A549 (cell line): ENCODE results near the gene MFNG.
A peak's percentile ranks its signal among the peaks of the same experiment; 100 is the strongest.

ENCODE experiments used
- EP300 ChIP-seq, 2 experiments: fragments of >200 bp; sonication (Bioruptor Twin); formaldehyde crosslinking; IDR thresholded peaks; 2 replicates in 1 of 2; 3 replicates in 1 of 2; pipeline ENCODE4 v1.6.1; 2016 to 2017
- ESRRA ChIP-seq: fragments of 150-350 bp; IDR thresholded peaks from 2 replicates; pipeline ENCODE4 v1.6.1; 2014; ENCODE audit warnings: mild to moderate bottlenecking, low read length, borderline replicate concordance
- GATA3 ChIP-seq: IDR thresholded peaks from 2 replicates; pipeline ENCODE4 v1.6.1; 2012; ENCODE audit warnings: borderline replicate concordance
- JUNB ChIP-seq: fragments of >200 bp; sonication (Bioruptor Twin); formaldehyde crosslinking; IDR thresholded peaks from 2 replicates; pipeline ENCODE4 v1.6.1; 2016
- RAD21 ChIP-seq, 2 experiments: fragments of >200 bp in 1 of 2; sonication (Bioruptor Twin) in 1 of 2; formaldehyde crosslinking in 1 of 2; IDR thresholded peaks in 1 of 2; conservative IDR thresholded peaks in 1 of 2; 2 replicates in 1 of 2; 3 replicates in 1 of 2; pipeline ENCODE4 v1.6.1; 2012 to 2018; ENCODE audit warnings: inconsistent platforms in 1 of 2
- TF ChIP-seq, protein P1 (sequence below): fragments of 200-600 bp; sonication (generic); IDR thresholded peaks from 2 replicates; pipeline ENCODE4 v1.6.1; 2016; ENCODE audit warnings: antibody characterized with exemption, mild to moderate bottlenecking, moderate library complexity

DNA sequence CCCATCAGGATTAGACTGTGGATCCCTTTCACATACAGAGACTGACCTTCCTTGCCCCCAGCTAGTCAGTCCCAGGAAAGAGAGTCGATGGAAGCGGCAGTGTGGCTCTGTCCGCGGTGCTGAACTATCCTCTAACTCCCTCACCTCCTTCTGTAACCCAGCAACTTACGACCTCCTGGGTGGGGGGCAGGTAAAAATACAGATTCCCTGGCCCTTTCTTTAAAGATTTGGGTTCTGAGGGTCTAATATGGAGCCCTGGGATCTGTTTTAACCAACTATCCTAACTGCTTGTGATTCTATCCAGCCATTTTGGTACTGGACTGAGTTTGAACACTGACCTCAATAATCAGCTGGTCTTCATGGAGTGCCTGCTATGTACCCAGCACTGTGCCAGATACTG, 23.2 kb downstream of the MFNG start:
- no peak for TF ChIP-seq GATA3
- TF ChIP-seq, protein P1, sequence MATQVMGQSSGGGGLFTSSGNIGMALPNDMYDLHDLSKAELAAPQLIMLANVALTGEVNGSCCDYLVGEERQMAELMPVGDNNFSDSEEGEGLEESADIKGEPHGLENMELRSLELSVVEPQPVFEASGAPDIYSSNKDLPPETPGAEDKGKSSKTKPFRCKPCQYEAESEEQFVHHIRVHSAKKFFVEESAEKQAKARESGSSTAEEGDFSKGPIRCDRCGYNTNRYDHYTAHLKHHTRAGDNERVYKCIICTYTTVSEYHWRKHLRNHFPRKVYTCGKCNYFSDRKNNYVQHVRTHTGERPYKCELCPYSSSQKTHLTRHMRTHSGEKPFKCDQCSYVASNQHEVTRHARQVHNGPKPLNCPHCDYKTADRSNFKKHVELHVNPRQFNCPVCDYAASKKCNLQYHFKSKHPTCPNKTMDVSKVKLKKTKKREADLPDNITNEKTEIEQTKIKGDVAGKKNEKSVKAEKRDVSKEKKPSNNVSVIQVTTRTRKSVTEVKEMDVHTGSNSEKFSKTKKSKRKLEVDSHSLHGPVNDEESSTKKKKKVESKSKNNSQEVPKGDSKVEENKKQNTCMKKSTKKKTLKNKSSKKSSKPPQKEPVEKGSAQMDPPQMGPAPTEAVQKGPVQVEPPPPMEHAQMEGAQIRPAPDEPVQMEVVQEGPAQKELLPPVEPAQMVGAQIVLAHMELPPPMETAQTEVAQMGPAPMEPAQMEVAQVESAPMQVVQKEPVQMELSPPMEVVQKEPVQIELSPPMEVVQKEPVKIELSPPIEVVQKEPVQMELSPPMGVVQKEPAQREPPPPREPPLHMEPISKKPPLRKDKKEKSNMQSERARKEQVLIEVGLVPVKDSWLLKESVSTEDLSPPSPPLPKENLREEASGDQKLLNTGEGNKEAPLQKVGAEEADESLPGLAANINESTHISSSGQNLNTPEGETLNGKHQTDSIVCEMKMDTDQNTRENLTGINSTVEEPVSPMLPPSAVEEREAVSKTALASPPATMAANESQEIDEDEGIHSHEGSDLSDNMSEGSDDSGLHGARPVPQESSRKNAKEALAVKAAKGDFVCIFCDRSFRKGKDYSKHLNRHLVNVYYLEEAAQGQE, result peak; percentile 91
- no peak for TF ChIP-seq RAD21 (conservative IDR thresholded peaks at IDR 0.05 in 1 of 2, IDR thresholded peaks at IDR 0.05 in 1 of 2)
- TF ChIP-seq EP300 (IDR thresholded peaks at IDR 0.05), result no peak
- no peak for TF ChIP-seq ESRRA
- TF ChIP-seq JUNB, result no peak
